Esophagus mucosa (tissue), 1 donor: ENCODE measurements around the gene MOCOS. TPM values are rescaled to one million over a fixed set of nuclear protein-coding genes. Genes with fewer than 3 reads are reported as not detected.

Source experiments
- ATAC-seq: fragments of 200-7000 bp; cut with Tn5 transposase; one replicate; pipeline ENCODE4 v1.9.1; 2020
- total RNA-seq: library from RNA; stranded (reverse); gene quantifications from one replicate; pipeline ENCODE4 v1.2.4, GENCODE V29; 2023
- donor health status: DM: yes; HTN: yes; CAD: no.

The MOCOS gene
- total RNA-seq, 1 donor from 2014 or later, result 16.0 TPM

DNA sequence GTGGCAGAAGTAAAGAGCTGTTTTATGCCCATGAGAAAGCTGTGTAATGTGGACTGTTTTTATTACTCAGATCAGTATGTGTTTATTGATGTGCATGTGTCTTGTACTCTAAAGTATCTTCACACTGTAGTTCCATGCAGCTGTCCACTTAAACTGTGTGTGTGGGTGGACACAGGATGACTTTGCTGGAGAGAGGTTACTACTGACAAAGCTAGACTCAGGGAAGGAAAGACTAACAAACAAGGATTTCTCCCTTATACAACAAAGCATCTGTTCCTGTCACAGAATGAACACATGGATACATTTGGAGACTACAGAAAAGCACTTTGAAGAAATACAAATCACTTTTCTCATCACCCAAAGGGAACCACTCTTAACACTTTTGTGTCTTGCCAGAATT lies 120.2 kb downstream of the MOCOS start:
- no peak for ATAC-seq

DNA sequence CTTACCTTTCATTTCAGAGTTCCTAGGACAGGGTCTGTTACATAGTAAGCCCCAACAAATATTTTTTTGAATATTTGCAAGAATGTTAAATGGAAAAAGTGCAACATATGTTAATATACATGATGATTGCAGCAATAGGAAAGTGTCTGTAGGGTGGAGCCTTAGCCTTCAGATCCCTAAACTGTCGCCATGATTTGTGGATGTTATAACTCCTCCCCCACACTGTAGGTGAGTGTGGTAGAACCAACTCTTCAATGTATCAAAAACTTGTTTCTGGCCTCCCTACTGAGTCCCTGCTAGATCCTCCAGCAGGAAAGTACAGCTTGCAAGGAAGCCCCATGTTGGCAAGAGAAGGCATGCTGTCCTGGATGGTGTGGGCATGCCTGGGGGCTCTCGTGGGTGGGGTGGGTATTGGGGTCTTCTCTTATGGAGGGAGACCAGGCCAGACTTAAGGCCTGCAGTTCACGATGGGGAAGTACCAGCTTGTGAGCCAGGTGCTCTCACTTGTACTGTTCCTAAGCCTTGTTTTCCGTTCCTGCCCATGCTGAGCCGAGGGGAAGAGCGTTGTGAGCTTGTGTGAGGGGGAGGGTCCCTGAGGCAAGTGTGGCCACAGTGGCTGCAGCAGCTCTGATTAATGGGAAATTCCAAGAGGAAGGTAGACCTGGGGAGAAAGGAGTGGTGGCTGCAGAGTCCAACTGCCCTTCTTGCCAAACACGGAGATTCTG lies 121.6 kb downstream of the MOCOS start:
- ATAC-seq, result peak; percentile 6

DNA sequence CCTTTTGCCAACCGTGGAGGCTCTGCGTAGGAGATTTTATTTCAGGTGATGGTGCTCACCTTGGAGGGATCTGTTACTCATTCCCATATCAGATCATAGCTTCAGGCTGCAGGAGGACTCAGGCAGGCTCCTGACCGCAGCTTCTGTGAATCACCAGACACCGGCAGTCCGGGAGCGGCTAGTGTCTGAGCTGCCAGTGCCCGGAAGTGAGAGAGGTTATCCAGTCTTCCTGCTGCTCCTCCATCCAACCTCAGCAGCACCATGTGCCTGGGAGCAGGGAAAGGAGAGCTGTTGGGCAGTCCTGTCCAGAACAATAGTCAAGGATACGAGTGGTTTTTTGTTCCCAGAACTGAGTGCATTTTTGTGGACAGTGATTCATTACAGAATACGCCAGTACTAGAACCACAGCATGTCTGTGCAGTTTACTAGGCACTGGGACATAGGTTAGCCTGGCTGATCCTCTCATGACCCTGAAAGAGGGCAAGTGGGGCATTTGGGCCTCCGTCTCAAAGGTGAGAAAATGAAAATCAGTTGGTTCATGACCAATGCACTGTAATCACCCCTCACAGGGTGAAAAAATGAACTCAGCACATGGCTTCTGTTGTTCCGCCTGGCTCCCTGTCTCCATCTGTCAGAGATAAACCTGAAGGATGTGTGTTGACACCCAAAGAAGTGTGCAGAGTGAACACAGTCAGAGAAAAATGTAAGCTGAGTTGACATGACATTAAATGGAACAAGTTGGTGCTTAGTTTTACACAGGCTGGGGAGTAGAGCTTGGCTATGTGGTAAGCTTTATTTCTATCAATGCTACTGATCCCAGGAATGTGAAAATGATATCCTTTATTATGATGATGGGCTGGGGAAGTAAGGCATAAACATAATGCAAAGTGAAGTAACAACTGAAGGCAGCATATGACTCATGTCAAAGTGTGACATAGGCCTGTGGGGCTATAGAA lies 122.4 kb downstream of the MOCOS start:
- peak; percentile 83 for ATAC-seq

DNA sequence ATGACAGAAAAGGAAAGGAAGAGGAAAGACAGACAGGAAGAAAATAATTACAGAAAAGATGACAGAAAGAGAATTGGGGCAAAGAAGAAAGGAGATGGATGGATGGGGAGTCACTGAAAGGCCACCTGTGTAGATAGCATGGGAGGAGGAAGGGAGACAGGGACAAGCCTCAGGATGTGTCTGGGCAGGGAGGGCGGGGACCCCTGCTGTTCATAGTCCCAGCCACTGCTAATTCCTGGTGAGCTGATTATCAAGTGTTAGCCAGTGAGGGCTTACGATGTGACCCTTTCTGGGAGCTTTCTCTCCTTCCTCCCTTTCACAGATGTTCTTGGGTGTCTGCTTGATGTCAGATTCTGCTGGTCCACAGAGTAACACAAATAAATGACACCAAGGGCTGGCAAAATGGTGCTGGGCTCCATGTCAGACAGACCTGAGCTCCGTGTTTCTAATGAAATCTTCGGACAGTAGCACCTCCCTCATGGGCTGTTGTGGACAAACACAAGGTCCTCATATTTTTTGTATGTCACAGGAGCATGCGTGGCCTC lies 123.8 kb downstream of the MOCOS start:
- ATAC-seq, result no peak

DNA sequence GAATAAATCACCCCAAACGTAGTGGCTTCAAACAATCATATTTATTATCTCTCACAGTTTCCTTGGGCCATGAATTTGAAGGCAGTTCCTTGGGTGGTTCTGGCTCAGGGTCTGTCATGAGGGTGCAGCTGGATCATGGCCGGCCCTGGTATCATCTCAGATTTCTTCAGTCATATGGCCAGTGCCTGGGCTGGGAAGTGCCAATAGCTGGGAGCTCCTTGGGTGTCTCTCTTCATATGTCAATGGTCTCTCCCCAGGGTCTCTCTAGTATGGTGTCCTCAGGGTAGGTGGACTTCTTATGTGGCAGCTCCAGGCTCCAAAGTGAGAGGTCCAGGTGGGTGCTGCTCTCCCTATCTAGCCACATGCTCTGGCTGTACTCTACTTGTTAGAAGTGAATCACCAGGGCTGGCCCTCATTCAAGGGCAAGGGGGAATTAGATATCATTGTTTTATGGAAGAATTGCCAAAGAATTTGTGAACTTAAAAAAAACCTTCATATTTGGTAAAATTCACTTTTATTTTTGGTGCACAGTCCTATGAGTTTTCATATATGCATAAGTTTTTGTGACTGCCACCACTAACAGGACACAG lies 125.6 kb downstream of the MOCOS start:
- ATAC-seq, result no peak

DNA sequence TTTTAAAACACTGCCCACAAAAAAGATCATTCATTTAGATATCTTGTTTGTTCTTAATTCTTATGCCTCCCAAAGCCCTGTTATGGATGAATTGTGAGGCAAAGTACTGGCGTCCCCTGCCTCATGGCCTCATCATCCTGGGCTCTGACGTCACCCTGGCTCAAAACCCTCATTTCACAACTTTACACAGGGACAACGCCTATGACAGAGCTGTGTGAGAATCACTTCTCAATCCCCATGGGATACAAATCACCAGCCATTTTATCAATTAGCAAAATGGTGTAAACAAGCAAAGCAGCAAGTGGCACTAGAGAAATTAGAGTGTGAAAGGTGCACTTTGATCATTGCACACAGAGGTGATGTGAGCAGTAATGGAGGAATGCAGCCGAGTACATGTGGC lies 126.8 kb downstream of the MOCOS start:
- peak; percentile 36 for ATAC-seq

DNA sequence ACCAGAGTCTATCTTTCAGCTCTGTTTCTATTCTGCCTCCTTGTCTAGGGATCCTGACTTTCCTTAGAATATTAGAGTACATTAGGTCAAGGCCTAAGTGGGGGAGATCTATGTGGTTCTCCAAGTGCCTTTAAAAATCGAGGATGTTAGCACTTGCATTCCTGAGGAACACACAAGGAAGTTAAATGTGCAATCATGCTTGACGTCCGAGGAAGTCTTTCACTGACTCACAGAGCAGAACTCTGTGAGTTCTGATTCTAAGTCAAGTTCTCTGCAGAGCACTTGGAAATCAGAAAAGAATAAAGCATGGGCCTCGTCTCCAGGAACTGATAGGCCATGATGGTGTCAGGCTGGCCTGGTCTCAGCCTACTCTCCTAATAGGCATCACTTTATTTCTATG lies 127.5 kb downstream of the MOCOS start:
- peak; percentile 60 for ATAC-seq

DNA sequence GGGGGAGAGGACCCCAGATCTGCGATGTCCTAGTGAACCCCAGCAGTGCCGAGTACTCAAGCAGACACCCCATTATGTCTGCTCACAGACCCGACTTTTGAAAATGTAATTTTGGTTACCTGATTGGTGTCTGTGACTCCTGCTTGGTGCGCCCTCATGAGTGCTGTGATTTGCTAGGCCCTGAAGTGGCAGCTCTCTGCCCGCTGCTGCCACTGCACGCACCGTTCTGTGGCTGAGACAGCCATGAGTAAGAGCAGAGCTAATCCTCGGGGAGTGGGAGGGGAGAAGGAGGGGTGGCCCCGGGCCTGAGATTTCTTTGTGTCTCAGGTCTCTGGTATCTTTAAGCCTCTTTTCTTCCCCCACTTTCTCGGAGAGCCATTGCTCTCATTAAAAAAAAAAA lies 128.4 kb downstream of the MOCOS start:
- ATAC-seq, result peak; percentile 78

DNA sequence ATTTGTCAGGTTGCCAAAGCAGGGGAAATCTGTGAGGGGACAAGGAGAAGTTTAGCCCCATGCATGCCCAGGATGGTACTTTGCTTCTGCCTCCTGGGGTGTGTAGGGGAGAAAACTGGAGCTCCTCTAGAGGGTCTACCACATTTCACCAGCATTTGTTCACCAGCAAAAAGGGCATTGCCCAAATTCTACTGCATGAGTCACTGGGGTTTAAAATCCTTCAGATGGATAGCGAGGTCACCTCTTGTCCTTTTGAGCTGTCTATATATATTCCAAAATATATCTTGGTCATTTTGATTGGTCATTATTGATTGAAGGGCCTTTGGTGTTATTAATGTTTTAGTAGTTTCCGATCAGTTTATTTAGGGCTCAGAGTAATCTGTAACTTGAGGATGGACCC lies 128.9 kb downstream of the MOCOS start:
- no peak for ATAC-seq

Other genes starting within 250 kb of the MOCOS start
- 29.3 TPM for gene RPRD1A, start 119.9 kb upstream of the MOCOS start, total RNA-seq
- 24.0 TPM for gene SLC39A6, start 58.2 kb upstream of the MOCOS start, total RNA-seq
- gene ELP2, start 57.6 kb upstream of the MOCOS start, total RNA-seq, result 45.6 TPM
- gene FHOD3, start 110.2 kb downstream of the MOCOS start, total RNA-seq, result 3.0 TPM